ENCODE results near the gene ADSS1.

The ADSS1 gene

GRCh38 chr14:104704252-104704651, 19.8 kb upstream of the ADSS1 start:
- no peaks in the 10 kb centered on the region for H3K9me3 ChIP-seq
- no peak overlapping the region for H3K4me3 ChIP-seq (ENCODE audit: low read depth in 1 of 2, low read length in 1 of 2)
- no peak overlapping the region for H3K27ac ChIP-seq
- no peaks in the 10 kb centered on the region for H3K36me3 ChIP-seq
- no peak for TF ChIP-seq CTCF (IDR thresholded peaks at IDR 0.05)
- no peaks in the 10 kb centered on the region for H3K4me1 ChIP-seq (ENCODE audit: control insufficient read depth in 1 of 2, insufficient read depth in 1 of 2, low read depth in 1 of 2, low read length in 1 of 2)
- H3K27me3 ChIP-seq = no peaks in the 10 kb centered on the region

GRCh38 chr14:104705340-104706047, 18.5 kb upstream of the ADSS1 start:
- Histone ChIP-seq H3K4me3 (ENCODE audit: low read depth in 1 of 2, low read length in 1 of 2) (no peak overlapping the region), H3K27ac (no peak overlapping the region), H3K9me3 (no peaks in the 10 kb centered on the region), H3K4me1 (ENCODE audit: control insufficient read depth in 1 of 2, insufficient read depth in 1 of 2, low read depth in 1 of 2, low read length in 1 of 2) (no peaks in the 10 kb centered on the region), H3K27me3 (no peaks in the 10 kb centered on the region), H3K36me3 (no peaks in the 10 kb centered on the region)
- no peak for TF ChIP-seq CTCF (IDR thresholded peaks at IDR 0.05)

- Histone ChIP-seq H3K9me3 (no peaks in the 10 kb centered on the region), H3K36me3 (no peaks in the 10 kb centered on the region), H3K27ac (no peak overlapping the region), H3K4me1 (ENCODE audit: control insufficient read depth in 1 of 2, insufficient read depth in 1 of 2, low read depth in 1 of 2, low read length in 1 of 2) (no peaks in the 10 kb centered on the region), H3K27me3 (no peaks in the 10 kb centered on the region), H3K4me3 (ENCODE audit: low read depth in 1 of 2, low read length in 1 of 2) (no peak overlapping the region)
- no peak for TF ChIP-seq CTCF (IDR thresholded peaks at IDR 0.05)
These were observed 17.1 kb upstream of the ADSS1 start for GRCh38 chr14:104706733-104707607.

- no peaks in the 10 kb centered on the region for H3K36me3 ChIP-seq
- no peak overlapping the region for H3K4me3 ChIP-seq (ENCODE audit: low read depth in 1 of 2, low read length in 1 of 2)
- no peaks in the 10 kb centered on the region for H3K4me1 ChIP-seq (ENCODE audit: control insufficient read depth in 1 of 2, insufficient read depth in 1 of 2, low read depth in 1 of 2, low read length in 1 of 2)
- no peak overlapping the region for H3K27ac ChIP-seq
- H3K9me3 ChIP-seq = no peaks in the 10 kb centered on the region
- H3K27me3 ChIP-seq = no peaks in the 10 kb centered on the region
- TF ChIP-seq CTCF (IDR thresholded peaks at IDR 0.05) = no peak
These were observed 16.1 kb upstream of the ADSS1 start for GRCh38 chr14:104707608-104708595.

GRCh38 chr14:104708606-104709268, 15.3 kb upstream of the ADSS1 start:
- H3K27me3 ChIP-seq = no peaks in the 10 kb centered on the region
- H3K36me3 ChIP-seq = no peaks in the 10 kb centered on the region
- no peaks in the 10 kb centered on the region for H3K4me1 ChIP-seq (ENCODE audit: control insufficient read depth in 1 of 2, insufficient read depth in 1 of 2, low read depth in 1 of 2, low read length in 1 of 2)
- H3K27ac ChIP-seq = no peak overlapping the region
- no peak overlapping the region for H3K4me3 ChIP-seq (ENCODE audit: low read depth in 1 of 2, low read length in 1 of 2)
- peak; percentile 89 for TF ChIP-seq CTCF (IDR thresholded peaks at IDR 0.05)
- no peaks in the 10 kb centered on the region for H3K9me3 ChIP-seq
